Measurements from ENCODE around the gene SERF2.
"Not testable (repeated sequence)": the region's sequence is repeated elsewhere in the genome, so short reads cannot be mapped to it uniquely, and the experiment has no call there.

The SERF2 gene

GRCh38 chr15:43824302-43825246 lies 32.5 kb downstream of the SERF2 start, which contains the start of gene MFAP1:
MFAP1 (minus strand) TSS chr15:43824690; CDS start chr15:43824569, 121 bp downstream.
- DNase-seq (ENCODE audit: low read depth): peak; percentile 99
- TF ChIP-seq CTCF (IDR thresholded peaks at IDR 0.05; ENCODE audit: insufficient read depth, low read depth, low read length, missing control alignments): no peak
- H3K4me3 ChIP-seq (ENCODE audit: low read depth, low read length): peak within 1 kb of the TSS; percentile 95

- DNase-seq (ENCODE audit: low read depth): not testable (repeated sequence)
- H3K4me3 ChIP-seq (ENCODE audit: low read depth, low read length): peak overlapping the region; percentile 95
Measured at GRCh38 chr15:43825305-43825704, 33.2 kb downstream of the SERF2 start.

GRCh38 chr15:43826029-43826507 lies 33.9 kb downstream of the SERF2 start:
- TF ChIP-seq CTCF (IDR thresholded peaks at IDR 0.05; ENCODE audit: insufficient read depth, low read depth, low read length, missing control alignments): no peak
- peak overlapping the region; percentile 61 for H3K4me3 ChIP-seq (ENCODE audit: low read depth, low read length)
- no peak for DNase-seq (ENCODE audit: low read depth)

GRCh38 chr15:43826508-43827341 lies 34.6 kb downstream of the SERF2 start, which contains the start of gene WDR76:
WDR76 (plus strand) TSS chr15:43827002; CDS start chr15:43827033, 31 bp downstream.
- H3K4me3 ChIP-seq (ENCODE audit: low read depth, low read length): peak within 1 kb of the TSS; percentile 61
- no peak for TF ChIP-seq CTCF (IDR thresholded peaks at IDR 0.05; ENCODE audit: insufficient read depth, low read depth, low read length, missing control alignments)
- peak; percentile 96 for DNase-seq (ENCODE audit: low read depth)

GRCh38 chr15:43828061-43828657 lies 36.0 kb downstream of the SERF2 start:
- no peak for TF ChIP-seq CTCF (IDR thresholded peaks at IDR 0.05; ENCODE audit: insufficient read depth, low read depth, low read length, missing control alignments)
- DNase-seq (ENCODE audit: low read depth): peak; percentile 59
- peak overlapping the region; percentile 61 for H3K4me3 ChIP-seq (ENCODE audit: low read depth, low read length)

GRCh38 chr15:43829951-43830540 lies 37.9 kb downstream of the SERF2 start:
- H3K4me3 ChIP-seq (ENCODE audit: low read depth, low read length); DNase-seq (ENCODE audit: low read depth): not testable (repeated sequence)

- not testable (repeated sequence) for DNase-seq (ENCODE audit: low read depth); H3K4me3 ChIP-seq (ENCODE audit: low read depth, low read length)
Measured at GRCh38 chr15:43830691-43831275, 38.7 kb downstream of the SERF2 start.

GRCh38 chr15:43831519-43832052 lies 39.5 kb downstream of the SERF2 start:
- H3K4me3 ChIP-seq (ENCODE audit: low read depth, low read length); DNase-seq (ENCODE audit: low read depth): not testable (repeated sequence)

- not testable (repeated sequence) for DNase-seq (ENCODE audit: low read depth); H3K4me3 ChIP-seq (ENCODE audit: low read depth, low read length)
Measured at GRCh38 chr15:43832485-43832884, 40.4 kb downstream of the SERF2 start.

All from GM12865 (cell line).